H9 (cell line): Measurements from ENCODE around the gene HOXD12. TPM values are rescaled to one million over a fixed set of nuclear protein-coding genes. Genes with fewer than 3 reads are reported as not detected.
A peak's percentile ranks its signal among the peaks of the same experiment; 100 is the strongest.

Experiments used
- DNase-seq: peaks from one replicate; pipeline ENCODE4 v3.0.0-alpha.2; 2017
- H2AFZ ChIP-seq: one replicate; pipeline ENCODE4 v1.6.1; 2013; ENCODE audit warnings: mild to moderate bottlenecking, low read length, control low read depth, moderate library complexity
- H2AK5ac ChIP-seq: 2 replicates; pipeline ENCODE4 v1.6.1; 2013; ENCODE audit warnings: low read length, control low read depth, mixed read lengths; ENCODE audit not compliant: insufficient read length
- H2BK120ac ChIP-seq: one replicate; pipeline ENCODE4 v1.6.1; 2013; ENCODE audit warnings: low read depth, mild to moderate bottlenecking, low read length, control low read depth, inconsistent platforms; ENCODE audit not compliant: poor library complexity, severe bottlenecking
- H2BK12ac ChIP-seq: 2 replicates; pipeline ENCODE4 v1.6.1; 2013; ENCODE audit warnings: low read length, control low read depth, mixed read lengths, low read depth; ENCODE audit not compliant: insufficient read length
- H2BK15ac ChIP-seq: 2 replicates; pipeline ENCODE4 v1.6.1; 2013; ENCODE audit warnings: low read depth, low read length, control low read depth
- H2BK20ac ChIP-seq: one replicate; pipeline ENCODE4 v1.6.1; 2013; ENCODE audit warnings: low read depth, mild to moderate bottlenecking, low read length, control low read depth, inconsistent platforms; ENCODE audit not compliant: poor library complexity, severe bottlenecking
- H2BK5ac ChIP-seq: 2 replicates; pipeline ENCODE4 v1.6.1; 2013; ENCODE audit warnings: low read length, control low read depth, mixed read lengths; ENCODE audit not compliant: insufficient read length
- H3K14ac ChIP-seq: 2 replicates; pipeline ENCODE4 v1.6.1; 2013; ENCODE audit warnings: low read length, control low read depth; ENCODE audit not compliant: insufficient read depth
- H3K18ac ChIP-seq: 2 replicates; pipeline ENCODE4 v1.6.1; 2013; ENCODE audit warnings: low read depth, mild to moderate bottlenecking, mixed read lengths, low read length, control low read depth; ENCODE audit not compliant: insufficient read length
- H3K23ac ChIP-seq: 2 replicates; pipeline ENCODE4 v1.6.1; 2013; ENCODE audit warnings: low read length, control low read depth, mixed read lengths, low read depth; ENCODE audit not compliant: insufficient read length
- H3K23me2 ChIP-seq: 2 replicates; pipeline ENCODE4 v1.6.1; 2013; ENCODE audit warnings: low read depth, mild to moderate bottlenecking, mixed read lengths, low read length, control low read depth; ENCODE audit not compliant: insufficient read length, poor library complexity, severe bottlenecking
- H3K27ac ChIP-seq: 2 replicates; pipeline ENCODE4 v1.5.1; 2013; ENCODE audit warnings: low read length, control low read depth, mixed read lengths, low read depth; ENCODE audit not compliant: insufficient read length
- H3K27me3 ChIP-seq: 2 replicates; pipeline ENCODE4 v1.6.1; 2013; ENCODE audit warnings: low read length, control low read depth, inconsistent platforms; ENCODE audit not compliant: insufficient read depth
- H3K4ac ChIP-seq: 2 replicates; pipeline ENCODE4 v1.6.1; 2013; ENCODE audit warnings: low read depth, mild to moderate bottlenecking, control low read depth, inconsistent platforms, low read length, moderate library complexity
- H3K4me1 ChIP-seq: 2 replicates; pipeline ENCODE4 v1.6.1; 2013; ENCODE audit warnings: low read length, control low read depth, inconsistent platforms; ENCODE audit not compliant: insufficient read depth
- H3K4me2 ChIP-seq: 2 replicates; pipeline ENCODE4 v1.6.1; 2013; ENCODE audit warnings: low read length, control low read depth, mixed read lengths; ENCODE audit not compliant: insufficient read length, insufficient read depth
- H3K56ac ChIP-seq: 2 replicates; pipeline ENCODE4 v1.6.1; 2013; ENCODE audit warnings: low read depth, mild to moderate bottlenecking, mixed read lengths, low read length, control low read depth; ENCODE audit not compliant: insufficient read length
- H3K79me1 ChIP-seq: 2 replicates; pipeline ENCODE4 v1.6.1; 2013; ENCODE audit warnings: low read depth, mild to moderate bottlenecking, moderate library complexity, low read length, control low read depth, inconsistent platforms; ENCODE audit not compliant: insufficient read depth, poor library complexity, severe bottlenecking
- H3K79me2 ChIP-seq: 2 replicates; pipeline ENCODE4 v1.6.1; 2013; ENCODE audit warnings: low read length, control low read depth, inconsistent platforms; ENCODE audit not compliant: insufficient read depth
- H3K9ac ChIP-seq: 2 replicates; pipeline ENCODE4 v1.6.1; 2013; ENCODE audit warnings: low read length, control low read depth, mixed read lengths; ENCODE audit not compliant: insufficient read length; ENCODE audit errors: extremely low read depth
- H3K9me3 ChIP-seq: one replicate; pipeline ENCODE4 v1.6.1; 2013; ENCODE audit warnings: low read depth, low read length, inconsistent platforms; ENCODE audit not compliant: control insufficient read depth
- H3T11ph ChIP-seq: one replicate; pipeline ENCODE4 v1.6.1; 2013; ENCODE audit warnings: mild to moderate bottlenecking, low read length, control low read depth, inconsistent platforms
- H4K20me1 ChIP-seq: one replicate; pipeline ENCODE4 v1.6.1; 2013; ENCODE audit not compliant: control insufficient read depth, insufficient read length, insufficient read depth
- H4K5ac ChIP-seq: 2 replicates; pipeline ENCODE4 v1.6.1; 2013; ENCODE audit warnings: low read depth, mild to moderate bottlenecking, mixed read lengths, low read length, control low read depth; ENCODE audit not compliant: insufficient read length
- H4K8ac ChIP-seq: replicated peaks from 2 replicates; pipeline ENCODE4 v1.6.1; 2013; ENCODE audit warnings: low read length, control low read depth, mixed read lengths, low read depth; ENCODE audit not compliant: insufficient read length
- H4K91ac ChIP-seq: 2 replicates; pipeline ENCODE4 v1.6.1; 2013; ENCODE audit warnings: low read depth, mild to moderate bottlenecking, moderate library complexity, mixed read lengths, low read length, control low read depth; ENCODE audit not compliant: insufficient read length
- H3K27ac Mint-ChIP-seq, 3 experiments: 2 replicates in 2 of 3; 3 replicates in 1 of 3; pipeline ENCODE4 v1.8.0; 2020 to 2021; ENCODE audit warnings: mixed read lengths in 3 of 3, mild to moderate bottlenecking in 1 of 3, moderate library complexity in 1 of 3
- H3K27me3 Mint-ChIP-seq: 2 replicates; pipeline ENCODE4 v1.8.0; 2021; ENCODE audit warnings: low read depth, mild to moderate bottlenecking, moderate library complexity, mixed read lengths
- H3K36me3 Mint-ChIP-seq, 3 experiments: 2 replicates in 2 of 3; 3 replicates in 1 of 3; pipeline ENCODE4 v1.8.0; 2020 to 2021; ENCODE audit warnings: low read depth in 3 of 3, mixed read lengths in 3 of 3; ENCODE audit not compliant: insufficient read depth in 1 of 3
- H3K4me1 Mint-ChIP-seq, 2 experiments: 2 replicates each; pipeline ENCODE4 v1.8.0; 2020; ENCODE audit warnings: mixed read lengths in 2 of 2
- H3K4me3 Mint-ChIP-seq, 2 experiments: 2 replicates in 1 of 2; 3 replicates in 1 of 2; pipeline ENCODE4 v1.8.0; 2020 to 2021; ENCODE audit warnings: mild to moderate bottlenecking in 2 of 2, mixed read lengths in 2 of 2, moderate library complexity in 1 of 2
- H3K9me3 Mint-ChIP-seq, 2 experiments: 2 replicates in 1 of 2; 3 replicates in 1 of 2; pipeline ENCODE4 v1.8.0; 2020; ENCODE audit warnings: mild to moderate bottlenecking in 2 of 2, mixed read lengths in 2 of 2, moderate library complexity in 1 of 2
- WGBS: extraction: QIAGEN DNeasy Blood & Tissue Kit; methylation state at CpG from one replicate; pipeline ENCODE4 v1.1.7; 2013; ENCODE audit warnings: missing lambda C conversion rate, low lambda C conversion rate, mixed read lengths; ENCODE audit not compliant: insufficient read length; ENCODE audit errors: extremely low coverage; 5-methylcytosine and 5-hydroxymethylcytosine counted together
- total RNA-seq: library from RNA; stranded (reverse); gene quantifications from 2 replicates; pipeline ENCODE4 v1.2.1, GENCODE V29; 2021
- TF ChIP-seq, protein P1 (sequence below): fragments of 200-600 bp; sonication (generic); conservative IDR thresholded peaks from 3 replicates; pipeline ENCODE4 v1.8.0; 2021; ENCODE audit warnings: antibody characterized with exemption, mild to moderate bottlenecking

Gene HOXD12
- total RNA-seq, 1 experiment from 2014 or later: not detected

DNA sequence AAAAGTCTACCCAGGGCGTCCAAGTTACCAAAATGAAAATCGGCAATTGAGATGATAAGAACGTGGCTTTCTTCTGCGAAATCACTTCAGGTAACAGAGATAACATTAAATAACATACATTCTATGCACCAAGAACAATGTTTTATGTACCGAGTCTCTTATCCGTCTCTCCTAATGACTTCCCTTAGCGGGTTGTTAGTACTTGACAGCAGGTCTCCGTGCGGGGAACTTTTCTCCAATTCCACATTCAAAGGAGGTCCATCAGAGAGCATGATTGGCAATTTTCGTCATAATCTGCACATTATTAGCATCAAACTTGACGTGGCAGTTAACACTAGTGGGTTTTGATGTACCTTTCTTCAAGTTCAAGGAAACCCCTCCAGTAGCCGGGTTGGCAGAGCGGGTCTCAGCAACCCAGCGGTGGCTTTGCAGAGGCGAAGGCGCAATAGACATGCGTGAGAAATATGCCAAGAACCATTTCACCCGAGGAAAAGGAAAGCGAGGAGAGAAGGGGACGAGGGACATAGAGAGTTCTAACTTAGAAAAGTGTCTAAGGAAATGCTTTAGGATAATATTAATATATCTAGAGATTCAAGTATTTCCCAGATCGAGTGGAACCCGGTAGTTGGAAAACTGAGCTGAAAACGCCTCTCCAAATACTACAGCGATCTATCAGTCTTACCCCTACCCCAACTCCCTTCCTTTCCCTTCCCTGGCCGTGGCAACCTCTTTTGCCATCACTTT, 20.9 kb upstream of the HOXD12 start:
- Histone ChIP-seq H3K4me2 (peak overlapping the region; percentile 83), H3K4ac (no peak overlapping the region), H3K14ac (no peak overlapping the region), H4K5ac (no peak overlapping the region), H2BK15ac (no peak overlapping the region), H3K18ac (no peak overlapping the region), H2AK5ac (no peak overlapping the region), H3K4me1 (no peaks in the 10 kb centered on the region), H3K27ac (no peak overlapping the region), H2BK20ac (no peak overlapping the region), H3K56ac (no peak overlapping the region), H4K91ac (no peak overlapping the region), H2AFZ (no peak overlapping the region), H4K20me1 (no peaks in the 10 kb centered on the region), H3K23ac (no peak overlapping the region), H2BK120ac (no peak overlapping the region), H3K79me1 (no peaks in the 10 kb centered on the region), H3K79me2 (no peaks in the 10 kb centered on the region), H3K27me3 (peaks cover 87% of the 10 kb centered on the region), H3K23me2 (peaks cover 7% of the 10 kb centered on the region), H3T11ph (no peak overlapping the region), H2BK5ac (no peak overlapping the region), H3K9me3 (no peaks in the 10 kb centered on the region), H3K9ac (no peak overlapping the region), H4K8ac (no peak overlapping the region), H2BK12ac (no peak overlapping the region)
- Mint-ChIP-seq H3K27ac (no peak overlapping the region), H3K36me3 (no peaks in the 10 kb centered on the region), H3K27me3 (peaks cover 96% of the 10 kb centered on the region), H3K9me3 (peaks cover 5 to 6% of the 10 kb centered on the region in 2 experiments; a peak in 4 of 5 replicates), H3K4me3 (peak overlapping the region; percentile 52 to 80), H3K4me1 (peaks cover 23 to 38% of the 10 kb centered on the region in 2 experiments)
- TF ChIP-seq, protein P1, sequence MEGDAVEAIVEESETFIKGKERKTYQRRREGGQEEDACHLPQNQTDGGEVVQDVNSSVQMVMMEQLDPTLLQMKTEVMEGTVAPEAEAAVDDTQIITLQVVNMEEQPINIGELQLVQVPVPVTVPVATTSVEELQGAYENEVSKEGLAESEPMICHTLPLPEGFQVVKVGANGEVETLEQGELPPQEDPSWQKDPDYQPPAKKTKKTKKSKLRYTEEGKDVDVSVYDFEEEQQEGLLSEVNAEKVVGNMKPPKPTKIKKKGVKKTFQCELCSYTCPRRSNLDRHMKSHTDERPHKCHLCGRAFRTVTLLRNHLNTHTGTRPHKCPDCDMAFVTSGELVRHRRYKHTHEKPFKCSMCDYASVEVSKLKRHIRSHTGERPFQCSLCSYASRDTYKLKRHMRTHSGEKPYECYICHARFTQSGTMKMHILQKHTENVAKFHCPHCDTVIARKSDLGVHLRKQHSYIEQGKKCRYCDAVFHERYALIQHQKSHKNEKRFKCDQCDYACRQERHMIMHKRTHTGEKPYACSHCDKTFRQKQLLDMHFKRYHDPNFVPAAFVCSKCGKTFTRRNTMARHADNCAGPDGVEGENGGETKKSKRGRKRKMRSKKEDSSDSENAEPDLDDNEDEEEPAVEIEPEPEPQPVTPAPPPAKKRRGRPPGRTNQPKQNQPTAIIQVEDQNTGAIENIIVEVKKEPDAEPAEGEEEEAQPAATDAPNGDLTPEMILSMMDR: no peak
- no peak for DNase-seq
- WGBS: no CpG with 5 or more reads among the region's 25 CpGs
